ENCODE measurements around the gene DKC1. TPM values are rescaled to one million over a fixed set of nuclear protein-coding genes. Genes with fewer than 3 reads are reported as not detected.

Gene DKC1
- total RNA-seq, 1 experiment from 2014 or later: 107 TPM

DNA sequence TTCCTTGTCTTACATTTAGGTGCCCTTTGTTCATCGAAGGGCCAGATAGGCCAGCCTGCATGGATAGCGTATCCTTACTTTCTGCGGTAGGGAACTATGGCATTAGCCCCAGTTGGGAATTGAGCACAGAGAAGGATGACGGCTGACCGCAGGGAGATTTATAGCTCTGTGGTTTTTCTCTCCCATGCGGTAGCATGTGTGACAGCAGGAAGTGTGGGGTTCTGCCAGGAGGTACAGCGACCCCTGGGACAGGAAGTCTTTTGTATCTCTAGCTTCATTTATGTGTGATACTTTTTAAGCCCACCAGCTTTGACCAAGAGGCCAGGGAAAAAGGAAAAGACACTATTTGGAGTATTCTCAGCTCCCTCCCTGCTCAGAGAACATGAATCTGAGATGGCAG is 44.8 kb upstream of the DKC1 start:
- H3K27ac Mint-ChIP-seq (ENCODE audit: unreplicated experiment): no peak overlapping the region
- H3K36me3 Mint-ChIP-seq (ENCODE audit: insufficient read depth, unreplicated experiment): no peaks in the 10 kb centered on the region
- TF ChIP-seq, protein P1, sequence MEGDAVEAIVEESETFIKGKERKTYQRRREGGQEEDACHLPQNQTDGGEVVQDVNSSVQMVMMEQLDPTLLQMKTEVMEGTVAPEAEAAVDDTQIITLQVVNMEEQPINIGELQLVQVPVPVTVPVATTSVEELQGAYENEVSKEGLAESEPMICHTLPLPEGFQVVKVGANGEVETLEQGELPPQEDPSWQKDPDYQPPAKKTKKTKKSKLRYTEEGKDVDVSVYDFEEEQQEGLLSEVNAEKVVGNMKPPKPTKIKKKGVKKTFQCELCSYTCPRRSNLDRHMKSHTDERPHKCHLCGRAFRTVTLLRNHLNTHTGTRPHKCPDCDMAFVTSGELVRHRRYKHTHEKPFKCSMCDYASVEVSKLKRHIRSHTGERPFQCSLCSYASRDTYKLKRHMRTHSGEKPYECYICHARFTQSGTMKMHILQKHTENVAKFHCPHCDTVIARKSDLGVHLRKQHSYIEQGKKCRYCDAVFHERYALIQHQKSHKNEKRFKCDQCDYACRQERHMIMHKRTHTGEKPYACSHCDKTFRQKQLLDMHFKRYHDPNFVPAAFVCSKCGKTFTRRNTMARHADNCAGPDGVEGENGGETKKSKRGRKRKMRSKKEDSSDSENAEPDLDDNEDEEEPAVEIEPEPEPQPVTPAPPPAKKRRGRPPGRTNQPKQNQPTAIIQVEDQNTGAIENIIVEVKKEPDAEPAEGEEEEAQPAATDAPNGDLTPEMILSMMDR (IDR thresholded peaks at IDR 0.05; ENCODE audit: insufficient read depth in 1 of 2, low read depth in 1 of 2, low read length in 1 of 2, severe bottlenecking in 1 of 2, unreplicated experiment in 1 of 2): no peak
- H3K27me3 Mint-ChIP-seq (ENCODE audit: insufficient read depth, unreplicated experiment): peaks cover 13% of the 10 kb centered on the region
- ChIA-PET POLR2A (no interaction called here), CTCF (no interaction called here)
- DNase-seq: no peak
- no peaks in the 10 kb centered on the region for H3K27me3 ChIP-seq (replicated peaks; ENCODE audit: control insufficient read depth, insufficient read depth, low read length)
- H3K4me1 ChIP-seq: no peaks in the 10 kb centered on the region
- intact Hi-C loops (cut with micrococcal nuclease; ENCODE audit: unreplicated experiment): no loop called here
- H3K4me3 Mint-ChIP-seq (ENCODE audit: unreplicated experiment): no peak overlapping the region
- no peaks in the 10 kb centered on the region for H3K9me3 Mint-ChIP-seq (ENCODE audit: unreplicated experiment)
- no peaks in the 10 kb centered on the region for H3K9me3 ChIP-seq
- BruUV-seq (replicated peaks): no TSS peak
- no peaks in the 10 kb centered on the region for H3K4me1 Mint-ChIP-seq (ENCODE audit: low read depth, unreplicated experiment)
- no peak overlapping the region for H3K4me3 ChIP-seq (ENCODE audit: low read depth, low read length)
- no peaks in the 10 kb centered on the region for H3K36me3 ChIP-seq (ENCODE audit: control insufficient read depth, insufficient read depth, low read length)

DNA sequence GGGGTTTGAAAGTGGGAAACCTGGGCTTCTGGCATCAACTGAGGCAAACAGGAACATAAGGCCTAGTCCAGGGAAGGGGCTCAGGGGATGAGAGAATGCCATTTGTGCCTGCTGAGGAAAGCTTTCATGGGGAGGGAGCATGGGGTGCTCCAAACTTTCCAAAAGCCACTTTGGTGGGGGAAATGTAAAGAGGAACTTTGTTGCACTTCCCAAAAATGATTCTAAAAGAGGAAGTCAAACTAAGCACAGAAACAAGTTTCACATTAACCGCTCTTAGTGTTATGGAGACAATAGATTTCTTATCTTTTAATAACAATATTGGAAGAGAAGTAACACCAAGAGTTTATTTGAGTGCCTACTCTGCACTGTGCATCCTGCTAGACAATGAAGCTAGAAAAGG is 44.0 kb upstream of the DKC1 start:
- Mint-ChIP-seq H3K4me3 (ENCODE audit: unreplicated experiment) (no peak overlapping the region), H3K27me3 (ENCODE audit: insufficient read depth, unreplicated experiment) (peaks cover 13% of the 10 kb centered on the region), H3K36me3 (ENCODE audit: insufficient read depth, unreplicated experiment) (no peaks in the 10 kb centered on the region), H3K9me3 (ENCODE audit: unreplicated experiment) (no peaks in the 10 kb centered on the region), H3K4me1 (ENCODE audit: low read depth, unreplicated experiment) (no peaks in the 10 kb centered on the region), H3K27ac (ENCODE audit: unreplicated experiment) (no peak overlapping the region)
- TF ChIP-seq, protein P1 (IDR thresholded peaks at IDR 0.05; ENCODE audit: insufficient read depth in 1 of 2, low read depth in 1 of 2, low read length in 1 of 2, severe bottlenecking in 1 of 2, unreplicated experiment in 1 of 2): no peak
- POLR2A ChIA-PET: no interaction called here
- H3K9me3 ChIP-seq: no peaks in the 10 kb centered on the region
- CTCF ChIA-PET: no interaction called here
- intact Hi-C loops (cut with micrococcal nuclease; ENCODE audit: unreplicated experiment): no loop called here
- no peaks in the 10 kb centered on the region for H3K4me1 ChIP-seq
- H3K4me3 ChIP-seq (ENCODE audit: low read depth, low read length): no peak overlapping the region
- BruUV-seq (replicated peaks): no TSS peak
- H3K36me3 ChIP-seq (ENCODE audit: control insufficient read depth, insufficient read depth, low read length): no peaks in the 10 kb centered on the region
- no peak for DNase-seq
- H3K27me3 ChIP-seq (replicated peaks; ENCODE audit: control insufficient read depth, insufficient read depth, low read length): no peaks in the 10 kb centered on the region

DNA sequence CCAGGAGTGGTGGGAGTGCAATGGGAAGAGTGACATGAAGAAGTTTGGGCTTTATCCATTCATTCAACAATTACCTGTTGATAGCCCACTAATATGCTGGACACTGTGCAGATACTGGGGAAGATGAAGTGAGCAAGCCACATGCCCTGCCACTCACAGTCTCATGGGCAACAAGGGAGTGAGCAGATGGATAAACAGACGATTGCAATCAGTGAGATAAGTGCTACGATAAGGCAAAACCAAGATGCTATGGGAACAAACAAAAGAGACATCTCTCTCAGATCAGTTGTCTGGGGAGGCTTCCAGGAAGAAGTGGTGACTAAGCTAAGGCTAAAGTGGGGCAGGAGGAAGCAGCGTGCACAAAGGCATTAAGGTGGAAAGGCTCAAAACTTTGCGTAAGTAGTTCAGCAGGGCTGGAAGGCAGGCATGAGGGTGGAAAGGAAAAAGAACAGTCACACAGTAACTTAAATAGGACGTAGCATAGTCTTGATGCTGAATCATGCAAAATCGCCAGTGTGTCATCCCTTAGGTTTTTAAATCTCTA is 43.5 kb upstream of the DKC1 start:
- Mint-ChIP-seq H3K4me3 (ENCODE audit: unreplicated experiment) (no peak overlapping the region), H3K4me1 (ENCODE audit: low read depth, unreplicated experiment) (no peaks in the 10 kb centered on the region), H3K36me3 (ENCODE audit: insufficient read depth, unreplicated experiment) (no peaks in the 10 kb centered on the region), H3K27ac (ENCODE audit: unreplicated experiment) (no peak overlapping the region), H3K9me3 (ENCODE audit: unreplicated experiment) (no peaks in the 10 kb centered on the region), H3K27me3 (ENCODE audit: insufficient read depth, unreplicated experiment) (peaks cover 13% of the 10 kb centered on the region)
- TF ChIP-seq, protein P1 (IDR thresholded peaks at IDR 0.05; ENCODE audit: insufficient read depth in 1 of 2, low read depth in 1 of 2, low read length in 1 of 2, severe bottlenecking in 1 of 2, unreplicated experiment in 1 of 2): no peak
- H3K4me1 ChIP-seq: no peaks in the 10 kb centered on the region
- intact Hi-C loops (cut with micrococcal nuclease; ENCODE audit: unreplicated experiment): no loop called here
- H3K4me3 ChIP-seq (ENCODE audit: low read depth, low read length): no peak overlapping the region
- no TSS peak for BruUV-seq (replicated peaks)
- POLR2A ChIA-PET: no interaction called here
- H3K36me3 ChIP-seq (ENCODE audit: control insufficient read depth, insufficient read depth, low read length): no peaks in the 10 kb centered on the region
- H3K27me3 ChIP-seq (replicated peaks; ENCODE audit: control insufficient read depth, insufficient read depth, low read length): no peaks in the 10 kb centered on the region
- CTCF ChIA-PET: no interaction called here
- DNase-seq: no peak
- H3K9me3 ChIP-seq: no peaks in the 10 kb centered on the region

Measured in Caco-2 (cell line).